ENCODE measurements around the gene STX19. TPM values are rescaled to one million over a fixed set of nuclear protein-coding genes. Genes with fewer than 3 reads are reported as not detected.

The STX19 gene
- total RNA-seq, 1 experiment from 2014 or later: not detected

DNA sequence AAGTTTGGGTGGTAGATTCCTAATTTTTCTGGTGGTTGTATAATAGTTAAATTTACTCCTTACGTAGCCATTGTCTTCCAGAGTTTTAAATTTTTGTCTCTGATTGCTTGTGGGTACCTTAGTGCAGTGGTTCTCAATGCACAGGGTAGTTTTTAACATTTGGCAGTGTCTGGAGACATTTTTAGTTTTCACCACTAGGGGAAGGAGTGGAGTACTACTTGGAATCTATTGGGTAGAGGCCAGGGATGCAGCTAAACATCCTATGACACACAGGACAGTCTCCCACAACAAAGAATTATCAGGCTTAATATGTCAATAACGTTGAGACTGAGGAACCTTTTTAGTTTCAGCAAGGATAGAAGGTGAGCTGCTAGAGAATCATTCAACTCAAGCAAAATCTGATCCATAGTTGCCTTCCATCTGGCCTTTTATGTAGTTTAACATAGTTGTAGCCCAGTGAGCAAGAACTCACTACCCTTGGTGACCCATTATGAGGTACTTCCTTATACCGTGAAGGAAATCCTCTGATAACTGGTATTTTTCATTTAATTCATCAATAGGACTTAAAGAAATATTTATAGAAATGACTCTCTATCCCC is 8.6 kb upstream of the STX19 start:
- peak; percentile 63 for DNase-seq (ENCODE audit: low read depth)

GRCh38 chr3:94026623-94027022 is 1.8 kb downstream of the STX19 start:
- no peak for DNase-seq (ENCODE audit: low read depth)

- DNase-seq (ENCODE audit: low read depth): peak; percentile 10
Observed at GRCh38 chr3:94024385-94024784, 4.0 kb downstream of the STX19 start.

DNA sequence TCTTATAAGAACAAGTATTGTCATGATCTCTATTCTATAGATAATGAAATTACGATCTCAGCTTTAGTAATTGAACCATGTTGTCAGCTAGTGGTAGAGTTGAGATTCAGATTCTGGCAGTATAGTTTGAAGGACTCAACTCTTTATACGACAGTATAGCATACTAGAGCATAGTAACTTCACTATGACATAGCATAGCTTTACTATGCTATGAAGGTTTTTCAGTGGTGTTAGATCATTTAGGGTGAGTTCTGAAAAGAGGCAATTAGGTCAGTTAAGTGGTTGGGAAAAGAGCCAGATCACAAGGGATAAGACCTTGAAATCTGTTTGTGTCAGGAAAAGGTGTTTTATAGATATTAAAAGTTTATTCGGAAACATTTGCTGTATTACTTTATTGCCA is 8.1 kb downstream of the STX19 start:
- DNase-seq (ENCODE audit: low read depth): no peak

DNA sequence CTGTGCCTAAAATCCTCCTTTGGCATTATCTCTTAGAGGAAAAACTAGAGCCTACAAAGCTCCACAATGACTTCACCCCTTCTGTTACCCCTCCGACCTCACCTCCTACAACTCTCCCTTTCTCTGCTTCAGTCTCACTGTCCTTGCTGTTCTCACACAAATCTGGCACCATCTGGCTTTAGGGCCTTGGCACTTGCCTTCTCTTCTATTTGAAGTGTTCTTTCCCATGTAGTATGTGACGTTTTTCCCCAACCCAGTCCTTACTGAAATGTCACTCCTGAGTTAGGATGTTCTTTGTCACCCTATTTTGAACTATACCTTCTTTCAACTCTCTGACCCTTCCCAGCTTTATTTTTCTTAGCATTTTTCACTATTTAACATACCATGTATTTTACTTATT is 8.7 kb downstream of the STX19 start:
- DNase-seq (ENCODE audit: low read depth): no peak

GRCh38 chr3:94015025-94015424 is 13.4 kb downstream of the STX19 start:
- no peak for DNase-seq (ENCODE audit: low read depth)

DNA sequence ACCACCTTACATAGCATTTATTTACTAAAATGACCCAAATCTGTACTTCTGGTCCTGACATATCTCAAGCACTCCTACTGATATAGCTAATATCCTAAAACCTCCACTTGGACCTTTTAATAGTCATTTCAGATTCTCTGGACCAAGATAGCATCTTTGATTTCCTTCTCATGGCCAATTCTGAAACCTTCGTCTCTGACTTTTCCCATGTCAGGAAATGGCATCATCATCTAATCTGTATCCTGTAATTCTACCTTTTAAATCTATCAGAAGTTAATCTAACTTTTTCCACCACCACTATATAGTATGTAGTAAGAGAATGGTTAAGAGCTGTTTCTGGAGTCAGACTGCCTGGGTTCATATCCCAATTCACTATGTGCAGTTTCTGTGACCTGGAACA is 16.2 kb downstream of the STX19 start:
- no peak for DNase-seq (ENCODE audit: low read depth)

GRCh38 chr3:94011233-94011711 is 17.1 kb downstream of the STX19 start:
- no peak for DNase-seq (ENCODE audit: low read depth)

DNA sequence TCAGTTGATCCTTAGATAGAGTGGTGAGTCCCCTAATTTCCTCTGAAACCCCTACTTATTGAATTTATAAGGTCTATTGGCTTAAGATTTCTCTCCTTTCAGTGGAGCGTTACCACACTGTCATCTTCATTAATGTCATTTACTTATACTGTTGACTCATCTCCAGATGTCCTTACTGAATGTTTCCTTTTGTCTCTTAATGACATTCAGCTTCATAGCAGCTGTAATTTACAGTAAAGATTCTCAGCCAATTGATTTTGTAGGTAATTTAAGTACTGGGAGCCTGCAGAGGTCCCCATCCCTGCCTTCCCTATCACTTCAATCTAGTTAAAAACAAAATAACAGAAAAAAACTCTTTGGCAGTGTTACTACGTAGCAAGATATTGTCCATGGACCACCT is 18.8 kb downstream of the STX19 start:
- no peak for DNase-seq (ENCODE audit: low read depth)

DNA sequence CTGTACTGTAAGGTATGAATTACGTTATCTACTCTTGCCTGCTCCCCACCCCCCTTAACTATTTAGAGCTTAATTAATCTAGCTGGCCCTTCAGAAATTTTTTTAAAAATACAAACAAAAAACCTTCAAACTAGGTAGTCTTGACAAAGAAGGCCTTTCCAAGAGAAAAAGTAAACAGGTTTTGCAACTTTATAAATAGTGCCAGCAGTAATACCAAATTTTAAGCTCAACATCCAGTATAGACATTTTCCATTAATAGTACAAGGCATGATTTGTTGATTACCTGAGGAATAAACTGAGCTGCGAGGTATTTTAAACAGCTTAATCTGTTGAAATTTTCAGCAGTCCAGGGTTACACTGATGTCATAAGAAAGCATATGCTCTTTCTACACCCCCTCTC is 20.1 kb downstream of the STX19 start:
- DNase-seq (ENCODE audit: low read depth): no peak

DNA sequence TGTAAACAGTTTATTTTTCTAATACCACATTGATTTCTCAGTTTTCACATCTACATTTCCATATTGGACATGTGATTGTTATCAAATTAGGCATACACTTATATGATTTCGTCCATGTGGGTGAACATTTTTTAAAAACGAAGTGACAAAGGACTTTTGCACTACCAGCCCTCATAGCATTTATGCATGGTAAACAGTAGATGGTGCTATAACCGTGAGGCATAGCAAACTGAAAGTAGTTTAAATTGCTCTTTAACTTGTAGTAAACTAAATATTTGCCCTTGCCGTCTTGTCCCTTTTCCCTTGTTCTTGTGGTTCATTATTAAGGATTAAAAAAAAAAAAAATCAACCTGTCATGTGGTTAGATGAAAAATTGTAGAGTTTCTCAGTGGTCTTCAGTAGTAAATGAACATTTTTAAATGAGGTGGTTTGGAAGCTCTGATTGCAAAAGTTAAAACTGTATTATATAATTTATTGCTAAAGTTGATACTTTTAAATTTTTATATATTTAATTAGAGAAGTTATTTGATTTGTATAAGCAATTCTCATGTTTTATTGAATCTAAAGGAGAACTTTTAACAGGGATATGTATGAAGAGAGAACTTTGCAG is 24.0 kb downstream of the STX19 start:
- peak; percentile 66 for DNase-seq (ENCODE audit: low read depth)

DNA sequence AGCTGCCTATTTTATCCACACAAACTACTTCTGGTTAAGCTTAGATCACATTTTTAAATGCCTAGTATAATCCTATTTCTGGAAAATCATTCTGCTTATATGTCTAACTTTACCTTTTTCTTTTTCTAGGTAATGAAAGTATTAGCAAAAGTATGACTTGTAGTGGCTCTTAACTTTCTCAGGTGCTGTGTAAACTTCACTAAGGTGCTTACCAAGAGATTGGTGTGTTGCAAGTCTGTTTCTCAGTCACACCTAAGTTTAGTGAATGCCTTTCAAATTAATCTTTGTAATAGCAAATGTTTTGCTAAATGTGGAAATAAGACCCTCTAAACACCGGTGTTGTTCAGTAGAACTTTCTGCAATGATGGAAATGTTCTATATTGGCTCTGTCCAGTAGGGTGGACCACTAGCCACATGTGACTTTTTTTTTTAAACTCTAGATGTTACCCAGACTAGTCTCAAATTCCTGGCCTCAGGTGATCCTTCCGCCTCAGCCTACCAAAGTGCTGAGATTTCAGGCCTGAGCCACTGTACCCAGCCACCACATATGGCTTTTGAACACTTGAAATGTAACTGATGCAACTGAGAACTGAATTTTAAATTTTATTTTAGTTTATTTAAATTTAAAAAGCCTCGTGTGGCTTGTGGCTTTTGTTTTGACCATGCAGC is 26.4 kb downstream of the STX19 start:
- no peak for DNase-seq (ENCODE audit: low read depth)

DNA sequence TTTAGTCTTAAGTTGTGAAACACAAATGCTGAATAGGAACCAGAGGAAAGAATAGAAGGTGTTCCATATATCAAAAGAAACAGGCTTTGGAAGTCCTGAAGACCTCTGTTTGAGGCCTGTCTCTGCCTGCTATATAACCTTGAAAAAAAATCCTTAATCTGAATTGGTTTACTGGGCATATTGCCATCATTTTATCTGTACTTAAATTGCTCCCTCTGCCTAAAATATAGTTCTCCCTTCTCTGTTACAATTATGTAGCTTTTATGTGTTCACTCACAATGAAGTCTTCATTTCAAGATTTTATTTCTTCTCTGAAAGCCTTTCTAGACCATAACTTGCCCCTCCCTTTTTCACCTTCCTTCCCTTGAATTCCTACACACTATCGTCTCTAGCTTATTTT is 27.2 kb downstream of the STX19 start:
- DNase-seq (ENCODE audit: low read depth): no peak

DNA sequence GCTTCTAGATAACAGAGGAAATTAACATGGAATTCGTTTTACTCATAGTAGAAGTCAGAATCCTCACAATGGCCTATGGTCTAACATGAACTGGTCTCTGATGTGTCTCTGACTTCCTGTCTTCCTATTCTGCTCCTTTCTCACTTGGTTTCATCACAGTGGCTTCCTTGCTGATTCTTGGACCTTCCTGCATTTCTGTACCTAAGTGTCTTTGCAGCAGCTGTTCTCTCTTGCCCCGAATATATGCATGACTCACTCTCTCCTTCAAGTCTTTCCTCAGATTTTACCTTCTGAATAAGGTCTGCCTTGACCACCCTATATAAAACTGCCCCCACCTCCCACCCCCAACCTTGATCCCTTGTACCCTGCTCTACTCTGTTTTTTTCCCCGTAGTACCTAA is 34.3 kb downstream of the STX19 start:
- DNase-seq (ENCODE audit: low read depth): peak; percentile 67

GRCh38 chr3:93992207-93992606 is 36.2 kb downstream of the STX19 start:
- peak; percentile 14 for DNase-seq (ENCODE audit: low read depth)

- no peak for DNase-seq (ENCODE audit: low read depth)
Observed at GRCh38 chr3:93991631-93992030, 36.8 kb downstream of the STX19 start.

- no peak for DNase-seq (ENCODE audit: low read depth)
Observed at GRCh38 chr3:93989241-93989640, 39.2 kb downstream of the STX19 start.

- no peak for DNase-seq (ENCODE audit: low read depth)
Observed at GRCh38 chr3:93988764-93989163, 39.6 kb downstream of the STX19 start.

- peak; percentile 27 for DNase-seq (ENCODE audit: low read depth)
Observed at GRCh38 chr3:93988283-93988682, 40.1 kb downstream of the STX19 start.

- DNase-seq (ENCODE audit: low read depth): no peak
Observed at GRCh38 chr3:93984618-93985017, 43.8 kb downstream of the STX19 start.

GRCh38 chr3:93983408-93983807 is 45.0 kb downstream of the STX19 start:
- DNase-seq (ENCODE audit: low read depth): no peak

DNA sequence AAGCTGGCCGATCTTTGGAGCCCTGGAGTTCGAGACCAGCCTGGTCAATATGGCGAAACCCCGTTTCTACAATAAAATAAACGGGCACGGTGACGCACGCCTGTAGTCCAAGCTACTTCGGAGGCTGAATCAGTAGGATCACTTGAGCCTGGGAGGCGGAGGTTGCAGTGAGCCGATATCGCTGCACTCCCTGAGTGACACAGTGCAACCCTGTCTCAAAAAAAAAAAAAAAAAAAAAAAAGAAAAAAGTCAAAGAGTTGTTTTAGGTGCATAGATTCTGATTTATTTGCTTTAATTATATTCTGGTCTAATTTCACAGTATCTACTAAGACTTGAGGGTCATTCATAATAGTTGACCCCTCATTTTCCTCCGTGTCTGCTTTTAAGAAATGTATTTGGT is 46.7 kb downstream of the STX19 start:
- DNase-seq (ENCODE audit: low read depth): no peak

All from LHCN-M2 (cell line).